ENCODE measurements around the gene EXOC4.
"Not testable (repeated sequence)": the region's sequence is repeated elsewhere in the genome, so short reads cannot be mapped to it uniquely, and the experiment has no call there.

Gene EXOC4

DNA sequence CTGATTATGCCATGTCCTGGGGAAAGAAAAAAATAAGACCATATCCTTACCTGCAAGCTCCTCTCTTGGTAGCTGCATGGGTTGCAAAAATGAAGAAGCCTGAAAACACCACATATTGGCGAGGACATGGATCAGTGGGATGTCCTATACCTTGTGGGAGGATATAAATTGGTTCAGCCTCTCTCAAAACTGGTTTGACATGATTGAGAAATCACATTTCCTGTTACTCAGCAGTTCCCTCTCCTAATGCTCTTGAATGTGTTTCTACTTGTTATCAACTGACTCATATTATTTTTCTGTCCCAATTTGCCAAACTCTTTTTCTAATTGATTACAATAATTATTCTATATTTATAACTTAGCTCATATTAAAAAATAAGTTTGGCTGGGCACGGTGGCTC is 380.2 kb downstream of the EXOC4 start:
- POLR2A ChIA-PET, result no interaction called here
- DNase-seq (ENCODE audit: extremely low spot score), result no peak
- TF ChIP-seq, protein P1, sequence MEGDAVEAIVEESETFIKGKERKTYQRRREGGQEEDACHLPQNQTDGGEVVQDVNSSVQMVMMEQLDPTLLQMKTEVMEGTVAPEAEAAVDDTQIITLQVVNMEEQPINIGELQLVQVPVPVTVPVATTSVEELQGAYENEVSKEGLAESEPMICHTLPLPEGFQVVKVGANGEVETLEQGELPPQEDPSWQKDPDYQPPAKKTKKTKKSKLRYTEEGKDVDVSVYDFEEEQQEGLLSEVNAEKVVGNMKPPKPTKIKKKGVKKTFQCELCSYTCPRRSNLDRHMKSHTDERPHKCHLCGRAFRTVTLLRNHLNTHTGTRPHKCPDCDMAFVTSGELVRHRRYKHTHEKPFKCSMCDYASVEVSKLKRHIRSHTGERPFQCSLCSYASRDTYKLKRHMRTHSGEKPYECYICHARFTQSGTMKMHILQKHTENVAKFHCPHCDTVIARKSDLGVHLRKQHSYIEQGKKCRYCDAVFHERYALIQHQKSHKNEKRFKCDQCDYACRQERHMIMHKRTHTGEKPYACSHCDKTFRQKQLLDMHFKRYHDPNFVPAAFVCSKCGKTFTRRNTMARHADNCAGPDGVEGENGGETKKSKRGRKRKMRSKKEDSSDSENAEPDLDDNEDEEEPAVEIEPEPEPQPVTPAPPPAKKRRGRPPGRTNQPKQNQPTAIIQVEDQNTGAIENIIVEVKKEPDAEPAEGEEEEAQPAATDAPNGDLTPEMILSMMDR (IDR thresholded peaks at IDR 0.05; ENCODE audit: control extremely low read depth, extremely low read depth, low read depth, missing control alignments), result no peak
- CTCF ChIA-PET, result no interaction called here

DNA sequence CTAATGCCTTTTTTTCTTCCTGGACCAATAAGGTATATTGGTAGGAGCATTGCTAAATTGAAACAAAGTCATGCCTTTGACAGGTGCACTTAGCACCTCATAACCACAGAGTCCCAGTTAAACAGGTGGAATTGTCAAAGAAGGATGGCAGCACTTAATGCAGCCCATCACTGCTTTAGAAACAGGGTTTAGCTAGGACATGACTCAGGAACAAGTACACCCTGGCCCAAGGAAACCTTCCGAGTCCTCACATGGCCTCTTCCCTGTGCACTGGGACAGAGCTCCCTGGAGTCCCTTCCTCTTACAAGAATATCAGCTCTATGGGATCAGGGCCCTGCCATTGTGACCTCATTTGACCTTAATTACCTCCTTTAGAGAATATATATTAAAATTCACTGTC is 382.7 kb downstream of the EXOC4 start:
- POLR2A ChIA-PET, result no interaction called here
- TF ChIP-seq, protein P1 (IDR thresholded peaks at IDR 0.05; ENCODE audit: control extremely low read depth, extremely low read depth, low read depth, missing control alignments), result no peak
- DNase-seq (ENCODE audit: extremely low spot score), result no peak
- CTCF ChIA-PET, result no interaction called here

GRCh38 chr7:133638857-133639256 is 386.0 kb downstream of the EXOC4 start:
- DNase-seq (ENCODE audit: extremely low spot score), result no peak
- ChIA-PET CTCF (interaction anchor here (1.3 kb wide), 1 partner anchor 9 kb away, joined by 4 read pairs; no protein-coding TSS in a partner anchor), POLR2A (no interaction called here)
- TF ChIP-seq, protein P1 (IDR thresholded peaks at IDR 0.05; ENCODE audit: control extremely low read depth, extremely low read depth, low read depth, missing control alignments), result no peak

DNA sequence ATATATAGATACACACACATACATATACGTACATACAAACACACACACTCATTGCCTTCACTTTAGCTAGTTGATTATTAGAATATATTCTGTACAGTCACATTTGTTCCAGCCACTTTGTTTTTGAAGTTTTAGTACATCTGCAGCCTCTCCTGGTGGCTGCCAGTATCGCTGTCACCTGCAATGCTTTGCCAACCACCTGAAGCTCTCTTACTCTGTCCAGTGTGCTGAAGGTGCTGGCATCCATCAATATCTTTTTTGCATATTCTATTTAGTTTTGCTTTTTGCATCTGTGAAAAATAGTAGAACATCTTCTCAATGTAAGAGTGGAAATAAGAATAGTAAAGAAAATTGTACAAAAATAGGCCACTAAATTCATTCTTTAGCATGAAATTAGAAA is 388.6 kb downstream of the EXOC4 start:
- TF ChIP-seq, protein P1 (IDR thresholded peaks at IDR 0.05; ENCODE audit: control extremely low read depth, extremely low read depth, low read depth, missing control alignments), result no peak
- POLR2A ChIA-PET, result no interaction called here
- no peak for DNase-seq (ENCODE audit: extremely low spot score)
- CTCF ChIA-PET, result no interaction called here

GRCh38 chr7:133642907-133643306 is 390.0 kb downstream of the EXOC4 start:
- TF ChIP-seq, protein P1 (IDR thresholded peaks at IDR 0.05; ENCODE audit: control extremely low read depth, extremely low read depth, low read depth, missing control alignments), result no peak
- CTCF ChIA-PET, result no interaction called here
- POLR2A ChIA-PET, result no interaction called here
- DNase-seq (ENCODE audit: extremely low spot score), result no peak

GRCh38 chr7:133643652-133644051 is 390.8 kb downstream of the EXOC4 start:
- DNase-seq (ENCODE audit: extremely low spot score); POLR2A ChIA-PET: not testable (repeated sequence)

GRCh38 chr7:133645884-133646391 is 393.1 kb downstream of the EXOC4 start:
- TF ChIP-seq, protein P1 (IDR thresholded peaks at IDR 0.05; ENCODE audit: control extremely low read depth, extremely low read depth, low read depth, missing control alignments), result no peak
- ChIA-PET CTCF (no interaction called here), POLR2A (interaction anchor here (0.6 kb wide), 1 partner anchor 282 kb away, joined by 3 read pairs; no protein-coding TSS in a partner anchor)
- no peak for DNase-seq (ENCODE audit: extremely low spot score)

More at GRCh38 chr7:133643652-133644051, 390.8 kb downstream of the EXOC4 start:
- CTCF ChIA-PET, result not testable (repeated sequence)

All from GM10248 (cell line).